Adrenal gland (tissue), 12 donors: Measurements from ENCODE around the gene BOC. TPM values are rescaled to one million over a fixed set of nuclear protein-coding genes. Genes with fewer than 3 reads are reported as not detected.

Source experiments
- DNase-seq, 7 donors: peaks; one replicate each; pipeline ENCODE4 v3.0.0-alpha.2; 2019 to 2020
- H3K27ac ChIP-seq, 5 donors: fragments of 200-600 bp; sonication (generic) in 4 of 5; 1 replicate in 3 of 5; 2 replicates in 2 of 5; pipeline versions ENCODE4 v1.5.1 to v1.8.0; 2016 to 2020; ENCODE audit warnings: mild to moderate bottlenecking in 1 of 5
- H3K27me3 ChIP-seq: fragments of 200-600 bp; 2 replicates; pipeline ENCODE4 v1.8.0; 2021
- H3K36me3 ChIP-seq, 2 donors: fragments of 200-600 bp; replicated peaks in 1 of 2; 1 replicate in 1 of 2; 2 replicates in 1 of 2; pipeline versions ENCODE4 v1.5.1 to v1.8.0; 2018 to 2022
- H3K4me1 ChIP-seq, 2 donors: fragments of 200-600 bp; replicated peaks in 1 of 2; 1 replicate in 1 of 2; 2 replicates in 1 of 2; pipeline versions ENCODE4 v1.5.1 to v1.8.0; 2018 to 2021
- H3K4me3 ChIP-seq, 4 donors: fragments of 200-600 bp; sonication (generic) in 3 of 4; one replicate each; pipeline ENCODE4 v1.5.1; 2016 to 2018
- H3K9me3 ChIP-seq, 3 donors: fragments of 200-600 bp; sonication (generic) in 1 of 3; replicated peaks in 1 of 3; 1 replicate in 2 of 3; 2 replicates in 1 of 3; pipeline versions ENCODE4 v1.5.1 to v1.8.0; 2016 to 2021
- CTCF ChIP-seq, 6 experiments: fragments of 450-650 bp in 4 of 6; fragments of 200-600 bp in 2 of 6; sonication (generic) in 1 of 6; IDR thresholded peaks; 1 replicate in 5 of 6; 2 replicates in 1 of 6; pipeline versions ENCODE4 v1.5.1 to v1.8.0; 2016 to 2021; ENCODE audit warnings: antibody characterized with exemption in 6 of 6, mild to moderate bottlenecking in 2 of 6, moderate library complexity in 1 of 6
- POLR2A ChIP-seq, 2 donors: fragments of 450-650 bp; IDR thresholded peaks; one replicate each; pipeline ENCODE4 v1.6.1; 2017; ENCODE audit warnings: antibody characterized with exemption in 2 of 2, mild to moderate bottlenecking in 2 of 2, moderate library complexity in 1 of 2
- WGBS, 4 donors: extraction: QIAGEN DNeasy Blood & Tissue Kit in 2 of 4; methylation state at CpG; one replicate each; pipeline versions ENCODE4 v1.1.5 to v1.1.7; 2013 to 2017; 5-methylcytosine and 5-hydroxymethylcytosine counted together
- intact Hi-C, 2 donors: fragments of 100-400 bp; cut with DNase I; formaldehyde crosslinking; loops; one replicate each; pipeline versions ENCODE4 v1.14.1 to v1.15.0; 2022 to 2023
- polyA plus RNA-seq, 3 donors: library from polyadenylated mRNA; stranded (reverse); fragments of 200-250 nt in 2 of 3; fragments of 350-450 nt in 1 of 3; fragmentation: Illumina TruSeq in 1 of 3; extraction: RNeasy Lipid Tissue Mini Kit (QIAGEN cat#74804) in 1 of 3; gene quantifications; one replicate each; pipeline ENCODE4 v1.2.3, GENCODE V29; 2013 to 2014
- total RNA-seq, 9 donors: library from RNA; depleted of rRNA in 4 of 9; stranded (reverse); fragments of >200 nt in 4 of 9; fragments of 120-200 nt in 1 of 9; fragmentation: NEBNext Ultra II Directional in 1 of 9; extraction: Animal tissue kit (Norgen Biotek cat#: 25700) in 1 of 9; gene quantifications; one replicate each; pipeline versions ENCODE4 v1.1.0 to v1.2.4, GENCODE V29; 2013 to 2023
- donor health status: healthy with polysubstance abuse.
- donor health status: Bipolar disorder and iron deficiency.
- donor health status: DM: yes; HTN: yes; CAD: no.
- donor health status: DM: no; HTN: no; CAD: no.
- donor health status: DM: no; HTN: no; CAD: no.
- donor health status: DM: yes; HTN: yes; CAD: no.

Gene BOC
- total and polyA plus RNA-seq, 12 donors: 1.9 to 22.3 (median 9.5) TPM

- Histone ChIP-seq H3K36me3 (no peaks in the 10 kb centered on the region), H3K27ac (no peak overlapping the region), H3K4me1 (no peaks in the 10 kb centered on the region), H3K4me3 (no peak overlapping the region), H3K27me3 (no peaks in the 10 kb centered on the region), H3K9me3 (no peaks in the 10 kb centered on the region)
- no peak for DNase-seq
- WGBS, 4 donors: 80 to 87% (median 82%) methylated on average over 3 of the region's 3 CpGs
- no peak for TF ChIP-seq CTCF (IDR thresholded peaks at IDR 0.05)
- TF ChIP-seq POLR2A (IDR thresholded peaks at IDR 0.05): no peak
- intact Hi-C loops: no loop called here
Observed at GRCh38 chr3:113263778-113264177, 52.4 kb downstream of the BOC start.

GRCh38 chr3:113264283-113265131 lies 53.1 kb downstream of the BOC start:
- no peak for DNase-seq
- no peaks in the 10 kb centered on the region for H3K27me3 ChIP-seq
- no peak overlapping the region for H3K27ac ChIP-seq
- H3K36me3 ChIP-seq: no peaks in the 10 kb centered on the region
- TF ChIP-seq CTCF (IDR thresholded peaks at IDR 0.05): no peak
- no peak for TF ChIP-seq POLR2A (IDR thresholded peaks at IDR 0.05)
- intact Hi-C loops: no loop called here
- H3K4me3 ChIP-seq: no peak overlapping the region
- H3K4me1 ChIP-seq: no peaks in the 10 kb centered on the region
- no peaks in the 10 kb centered on the region for H3K9me3 ChIP-seq
- WGBS, 4 donors: 76 to 91% (median 83%) methylated on average over 7 to 10 of the region's 10 CpGs

- Histone ChIP-seq H3K4me3 (no peak overlapping the region), H3K9me3 (no peaks in the 10 kb centered on the region), H3K27me3 (no peaks in the 10 kb centered on the region), H3K36me3 (no peaks in the 10 kb centered on the region), H3K27ac (no peak overlapping the region), H3K4me1 (no peaks in the 10 kb centered on the region)
- TF ChIP-seq POLR2A (IDR thresholded peaks at IDR 0.05) (no peak), CTCF (IDR thresholded peaks at IDR 0.05) (no peak)
- 77 to 91% (median 83%) methylated on average over 5 of the region's 5 CpGs for WGBS, 4 donors
- no peak for DNase-seq
- intact Hi-C loops: no loop called here
Observed at GRCh38 chr3:113265231-113265630, 53.9 kb downstream of the BOC start.

GRCh38 chr3:113266738-113267137 lies 55.4 kb downstream of the BOC start:
- H3K27me3 ChIP-seq: no peaks in the 10 kb centered on the region
- no peak overlapping the region for H3K27ac ChIP-seq
- no peak overlapping the region for H3K4me3 ChIP-seq
- no peaks in the 10 kb centered on the region for H3K4me1 ChIP-seq
- WGBS, 4 donors: 77 to 90% (median 87%) methylated on average over 5 of the region's 5 CpGs
- H3K36me3 ChIP-seq: no peaks in the 10 kb centered on the region
- TF ChIP-seq CTCF (IDR thresholded peaks at IDR 0.05) (no peak), POLR2A (IDR thresholded peaks at IDR 0.05) (no peak)
- DNase-seq: no peak
- intact Hi-C loops: no loop called here
- no peaks in the 10 kb centered on the region for H3K9me3 ChIP-seq
